GM12878 (cell line): ENCODE measurements around the gene HS3ST5. TPM values are rescaled to one million over a fixed set of nuclear protein-coding genes. Genes with fewer than 3 reads are reported as not detected.

Source experiments
- ATAC-seq: fragments of 200-7000 bp; cut with Tn5 transposase; 3 replicates; pipeline ENCODE4 v1.9.1; 2020; ENCODE audit warnings: mild to moderate bottlenecking, moderate library complexity
- BruUV-seq: library from RNA; stranded (reverse); fragments of 400-500 nt; replicated peaks from 2 replicates; lab custom pipeline; 2021; lab: Mats Ljungman, UMichigan
- CTCF ChIA-PET: fragments of 300-600 bp; sonication (Branson Sonifier 250); formaldehyde crosslinking; extraction: SDS; loops from one replicate; lab custom pipeline; 2021; ENCODE audit warnings: inconsistent platforms; lab: Yijun Ruan, JAX
- POLR2A ChIA-PET: fragments of 350-600 bp; formaldehyde crosslinking; extraction: SDS; loops from one replicate; lab custom pipeline; 2021; ENCODE audit warnings: inconsistent platforms; lab: Charles Lee
- RAD21 ChIA-PET: fragments of 300-600 bp; sonication (Branson Sonifier 250); formaldehyde crosslinking; loops from one replicate; lab custom pipeline; 2023; ENCODE audit warnings: antibody characterized with exemption; ENCODE audit not compliant: unreplicated experiment; lab: Charles Lee
- SMC1A ChIA-PET: fragments of 300-600 bp; sonication (Branson Sonifier 250); formaldehyde crosslinking; loops from one replicate; lab custom pipeline; 2023; ENCODE audit not compliant: unreplicated experiment, uncharacterized antibody; lab: Charles Lee
- DNase-seq: peaks from one replicate; pipeline ENCODE4 v3.0.0-alpha.2; 2011; ENCODE audit warnings: low read depth, low spot score
- FAIRE-seq: peaks from 3 replicates; lab custom pipeline; 2011; peaks lifted over from hg19 to GRCh38; lab: Jason Lieb, UNC
- H2AFZ ChIP-seq: 2 replicates; pipeline ENCODE4 v1.6.0; 2011; ENCODE audit warnings: low read depth, low read length, control low read depth; ENCODE audit not compliant: control insufficient read depth
- H3K27ac ChIP-seq: 2 replicates; pipeline ENCODE4 v1.5.1; 2011; ENCODE audit warnings: control low read depth; ENCODE audit not compliant: control insufficient read depth, insufficient read depth
- H3K27me3 ChIP-seq, 2 experiments: replicated peaks in 1 of 2; 2 replicates each; pipeline versions ENCODE4 v1.6.0 to v1.6.1; 2011; ENCODE audit warnings: low read length in 1 of 2; ENCODE audit not compliant: control insufficient read depth in 2 of 2, insufficient read depth in 2 of 2
- H3K36me3 ChIP-seq, 2 experiments: 2 replicates each; pipeline ENCODE4 v1.5.1; 2011; ENCODE audit warnings: low read length in 1 of 2; ENCODE audit not compliant: control insufficient read depth in 2 of 2, insufficient read depth in 2 of 2
- H3K4me1 ChIP-seq: 2 replicates; pipeline ENCODE4 v1.6.1; 2011; ENCODE audit warnings: mild to moderate bottlenecking, low read length, moderate library complexity, mixed read lengths; ENCODE audit not compliant: control insufficient read depth, insufficient read depth
- H3K4me2 ChIP-seq: 2 replicates; pipeline ENCODE4 v1.6.0; 2011; ENCODE audit warnings: control low read depth; ENCODE audit not compliant: control insufficient read depth, insufficient read depth
- H3K4me3 ChIP-seq: fragments of 200-600 bp; sonication (generic); 2 replicates; pipeline ENCODE4 v1.5.1; 2016
- H3K79me2 ChIP-seq: 2 replicates; pipeline ENCODE4 v1.6.0; 2011; ENCODE audit warnings: low read length; ENCODE audit not compliant: control insufficient read depth, insufficient read depth
- H3K9ac ChIP-seq: 2 replicates; pipeline ENCODE4 v1.8.0; 2011; ENCODE audit warnings: low read length, control low read depth, mixed read lengths; ENCODE audit not compliant: control insufficient read depth, insufficient read depth
- H3K9me3 ChIP-seq: replicated peaks from 3 replicates; pipeline ENCODE4 v1.5.1; 2011; ENCODE audit warnings: mild to moderate bottlenecking, low read length; ENCODE audit not compliant: control insufficient read depth, insufficient read depth
- H4K20me1 ChIP-seq: 2 replicates; pipeline ENCODE4 v1.6.0; 2011; ENCODE audit not compliant: control insufficient read depth, insufficient read depth
- GATAD2B ChIP-seq: fragments of 450-650 bp; conservative IDR thresholded peaks from 2 replicates; pipeline ENCODE4 v1.6.1; 2017; ENCODE audit warnings: low read depth, mild to moderate bottlenecking, moderate library complexity
- HDGF ChIP-seq: fragments of 450-650 bp; IDR thresholded peaks from 2 replicates; pipeline ENCODE4 v1.6.1; 2016; ENCODE audit warnings: antibody characterized with exemption
- KLF5 ChIP-seq: fragments of 450-650 bp; IDR thresholded peaks from 2 replicates; pipeline ENCODE4 v1.6.1; 2014; ENCODE audit warnings: mild to moderate bottlenecking; ENCODE audit not compliant: partially characterized antibody
- MLLT1 ChIP-seq: fragments of 450-650 bp; IDR thresholded peaks from 2 replicates; pipeline ENCODE4 v1.6.1; 2016; ENCODE audit warnings: mild to moderate bottlenecking
- POU2F2 ChIP-seq: IDR thresholded peaks from 3 replicates; pipeline ENCODE4 v1.6.1; 2011; ENCODE audit warnings: low read depth, mild to moderate bottlenecking, low read length, borderline replicate concordance
- REST ChIP-seq: IDR thresholded peaks from 2 replicates; pipeline ENCODE4 v1.6.1; 2012; ENCODE audit warnings: mild to moderate bottlenecking, low read depth, low read length
- WGBS: methylation state at CpG from one replicate; pipeline ENCODE4 v1.1.6; 2016; ENCODE audit warnings: low lambda C conversion rate; ENCODE audit not compliant: insufficient replicate concordance, insufficient coverage; ENCODE audit errors: missing lambda C conversion rate; 5-methylcytosine and 5-hydroxymethylcytosine counted together
- in situ Hi-C: fragments of 300-500 bp; cut with MboI; formaldehyde crosslinking; loops from 9 replicates; pipeline ENCODE4 v1.14.3; 2018; ENCODE audit warnings: mixed read lengths
- intact Hi-C: fragments of 100-400 bp; cut with micrococcal nuclease; formaldehyde crosslinking; loops from one replicate; pipeline ENCODE4 v1.14.2; 2022; ENCODE audit not compliant: unreplicated experiment
- polyA plus RNA-seq, 11 experiments: library from polyadenylated mRNA; depleted of rRNA in 4 of 11; unstranded in 6 of 11; stranded (reverse) in 5 of 11; fragments of >200 nt; fragmentation: Nextera tagmentation in 4 of 11; fragmentation: Illumina TruSeq in 1 of 11; extraction: Ambion mirVana in 4 of 11; extraction: Trizol in 1 of 11; gene quantifications; 1 replicate in 1 of 11; 2 replicates in 10 of 11; pipeline versions ENCODE4 v1.2.1 to v1.2.3, GENCODE V29; 2011 to 2016; ENCODE audit warnings: inconsistent platforms in 2 of 11, missing spikeins in 2 of 11, low read depth in 1 of 11
- total RNA-seq, 4 experiments: library from RNA; depleted of rRNA in 3 of 4; stranded (reverse); fragments of >200 nt in 3 of 4; fragmentation: Illumina TruSeq in 1 of 4; extraction: Trizol in 1 of 4; gene quantifications; 2 replicates each; pipeline versions ENCODE4 v1.2.1 to v1.2.3, GENCODE V29; 2013 to 2021
- TF ChIP-seq, protein P1 (sequence below): IDR thresholded peaks from 2 replicates; pipeline ENCODE4 v1.6.1; 2012; ENCODE audit warnings: low read depth, low read length, improper control_type of control experiment

HS3ST5 gene
- total and polyA plus RNA-seq, 10 of the 15 experiments (the other 5 are each of a cell fraction or from before 2014, with no cell fraction given), result 0.04 TPM; not detected in 9

DNA sequence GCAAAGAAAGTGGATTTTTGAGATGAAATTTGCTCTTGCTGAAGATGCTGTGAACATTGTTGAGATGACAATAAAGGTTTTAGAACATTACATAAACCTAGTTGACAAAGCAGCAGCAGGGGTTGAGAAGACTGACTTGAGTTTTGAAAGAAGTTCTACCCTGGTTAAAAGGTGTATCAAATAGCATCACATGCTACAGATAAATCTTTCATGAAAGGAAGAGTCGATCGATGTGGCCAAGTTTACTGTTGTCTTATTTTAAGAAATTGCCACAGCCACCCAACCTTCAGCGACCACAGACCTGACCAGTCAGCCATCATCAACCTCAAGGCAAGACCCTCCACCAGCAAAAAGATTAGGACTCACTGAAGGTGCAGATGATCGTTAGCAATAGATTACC lies 155.3 kb downstream of the HS3ST5 start:
- in situ Hi-C loops (no loop called here), intact Hi-C loops (no loop called here)
- no peak overlapping the region for H3K4me2 ChIP-seq
- ChIA-PET POLR2A (no interaction called here), CTCF (no interaction called here), SMC1A (no interaction called here), RAD21 (no interaction called here)
- H2AFZ ChIP-seq, result no peak overlapping the region
- no peak for TF ChIP-seq KLF5
- no peak for TF ChIP-seq GATAD2B
- TF ChIP-seq, protein P1, sequence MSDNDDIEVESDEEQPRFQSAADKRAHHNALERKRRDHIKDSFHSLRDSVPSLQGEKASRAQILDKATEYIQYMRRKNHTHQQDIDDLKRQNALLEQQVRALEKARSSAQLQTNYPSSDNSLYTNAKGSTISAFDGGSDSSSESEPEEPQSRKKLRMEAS, result no peak
- TF ChIP-seq POU2F2, result no peak
- TF ChIP-seq MLLT1, result no peak
- no peak for TF ChIP-seq REST
- no peak for TF ChIP-seq HDGF
- no peaks in the 10 kb centered on the region for H4K20me1 ChIP-seq
- FAIRE-seq, result no peak
- H3K27ac ChIP-seq, result no peak overlapping the region
- no peaks in the 10 kb centered on the region for H3K4me1 ChIP-seq
- H3K9me3 ChIP-seq, result no peaks in the 10 kb centered on the region
- no TSS peak for BruUV-seq
- no peak overlapping the region for H3K4me3 ChIP-seq
- DNase-seq, result no peak
- no peak for ATAC-seq
- peaks cover 0 to 2% of the 10 kb centered on the region in 2 experiments; a peak in 1 of 4 replicates for H3K27me3 ChIP-seq
- no peak overlapping the region for H3K9ac ChIP-seq
- H3K79me2 ChIP-seq, result no peaks in the 10 kb centered on the region
- H3K36me3 ChIP-seq, result no peaks in the 10 kb centered on the region
- 59% methylated on average over 4 of the region's 4 CpGs for WGBS
